Liver (tissue), 9 donors: Measurements from ENCODE around the gene TSPO2. TPM values are rescaled to one million over a fixed set of nuclear protein-coding genes. Genes with fewer than 3 reads are reported as not detected.

Source experiments
- DNase-seq: peaks from one replicate; pipeline ENCODE4 v3.0.0-alpha.2; 2017; ENCODE audit warnings: low spot score
- H3K27ac ChIP-seq, 2 donors: one replicate each; pipeline ENCODE4 v1.7.0; 2013; ENCODE audit warnings: inconsistent platforms in 2 of 2, low read length in 2 of 2, control low read depth in 1 of 2, low read depth in 1 of 2, mild to moderate bottlenecking in 1 of 2
- H3K27me3 ChIP-seq, 4 donors: one replicate each; pipeline versions ENCODE4 v1.6.1 to v1.7.0; 2013; ENCODE audit warnings: low read length in 3 of 4, inconsistent platforms in 1 of 4, mild to moderate bottlenecking in 1 of 4, moderate library complexity in 1 of 4; ENCODE audit not compliant: control insufficient read depth in 4 of 4, insufficient read depth in 4 of 4
- H3K36me3 ChIP-seq, 4 donors: one replicate each; pipeline versions ENCODE4 v1.6.1 to v1.7.0; 2013; ENCODE audit warnings: low read length in 3 of 4, mild to moderate bottlenecking in 3 of 4, low read depth in 1 of 4, moderate library complexity in 1 of 4; ENCODE audit not compliant: control insufficient read depth in 4 of 4, insufficient read depth in 3 of 4
- H3K4me1 ChIP-seq, 4 donors: one replicate each; pipeline versions ENCODE4 v1.6.1 to v1.7.0; 2013; ENCODE audit warnings: low read length in 3 of 4, mild to moderate bottlenecking in 3 of 4, moderate library complexity in 1 of 4; ENCODE audit not compliant: control insufficient read depth in 4 of 4, insufficient read depth in 4 of 4
- H3K4me3 ChIP-seq, 3 donors: one replicate each; pipeline versions ENCODE4 v1.6.1 to v1.7.0; 2013; ENCODE audit warnings: low read length in 3 of 3, control low read depth in 1 of 3, low read depth in 1 of 3, mild to moderate bottlenecking in 1 of 3
- H3K9ac ChIP-seq, 2 donors: one replicate each; pipeline ENCODE4 v1.7.0; 2013; ENCODE audit warnings: low read length in 2 of 2, mild to moderate bottlenecking in 2 of 2, moderate library complexity in 2 of 2, control low read depth in 1 of 2, low read depth in 1 of 2
- H3K9me3 ChIP-seq, 4 donors: one replicate each; pipeline versions ENCODE4 v1.6.1 to v1.7.0; 2013; ENCODE audit warnings: low read length in 3 of 4; ENCODE audit not compliant: control insufficient read depth in 4 of 4
- CTCF ChIP-seq: fragments of 150-350 bp; IDR thresholded peaks from 2 replicates; pipeline ENCODE4 v1.5.1; 2017; ENCODE audit warnings: improper control_type of control experiment, low read depth, low read length; ENCODE audit not compliant: missing input control
- FOXA2 ChIP-seq: IDR thresholded peaks from 2 replicates; pipeline ENCODE4 v1.6.1; 2016; ENCODE audit warnings: antibody characterized with exemption
- GABPA ChIP-seq, 2 donors: IDR thresholded peaks in 1 of 2; conservative IDR thresholded peaks in 1 of 2; 2 replicates each; pipeline ENCODE4 v1.6.1; 2016; ENCODE audit warnings: antibody characterized with exemption in 2 of 2, mild to moderate bottlenecking in 1 of 2, moderate library complexity in 1 of 2
- HNF4A ChIP-seq, 2 donors: conservative IDR thresholded peaks; 2 replicates each; pipeline ENCODE4 v1.6.1; 2016; ENCODE audit warnings: antibody characterized with exemption in 2 of 2, mild to moderate bottlenecking in 2 of 2
- HNF4G ChIP-seq: IDR thresholded peaks from 2 replicates; pipeline ENCODE4 v1.6.1; 2016; ENCODE audit warnings: antibody characterized with exemption
- JUND ChIP-seq, 2 donors: IDR thresholded peaks; 2 replicates each; pipeline ENCODE4 v1.6.1; 2016; ENCODE audit warnings: antibody characterized with exemption in 2 of 2
- MAX ChIP-seq: IDR thresholded peaks from 2 replicates; pipeline ENCODE4 v1.6.1; 2016; ENCODE audit warnings: antibody characterized with exemption
- NR2F2 ChIP-seq: IDR thresholded peaks from 2 replicates; pipeline ENCODE4 v1.6.1; 2016; ENCODE audit warnings: antibody characterized with exemption
- RAD21 ChIP-seq, 2 donors: IDR thresholded peaks; 2 replicates each; pipeline ENCODE4 v1.6.1; 2016; ENCODE audit warnings: antibody characterized with exemption in 2 of 2, mild to moderate bottlenecking in 2 of 2
- REST ChIP-seq: IDR thresholded peaks from 2 replicates; pipeline ENCODE4 v1.6.1; 2016; ENCODE audit warnings: antibody characterized with exemption, mild to moderate bottlenecking
- RXRA ChIP-seq, 2 donors: IDR thresholded peaks; 2 replicates each; pipeline ENCODE4 v1.6.1; 2017 to 2018; ENCODE audit warnings: antibody characterized with exemption in 2 of 2, mild to moderate bottlenecking in 1 of 2
- SP1 ChIP-seq: IDR thresholded peaks from 2 replicates; pipeline ENCODE4 v1.6.1; 2018; ENCODE audit warnings: antibody characterized with exemption, mild to moderate bottlenecking
- TAF1 ChIP-seq: conservative IDR thresholded peaks from 2 replicates; pipeline ENCODE4 v1.6.1; 2016; ENCODE audit warnings: antibody characterized with exemption, mild to moderate bottlenecking
- WGBS: extraction: QIAGEN DNeasy Blood & Tissue Kit; methylation state at CpG from one replicate; pipeline ENCODE4 v1.1.7; 2013; 5-methylcytosine and 5-hydroxymethylcytosine counted together
- polyA plus RNA-seq, 2 donors: library from polyadenylated mRNA; stranded (reverse) in 1 of 2; unstranded in 1 of 2; fragments of 200-250 nt in 1 of 2; fragments of >200 nt in 1 of 2; fragmentation: Nextera tagmentation in 1 of 2; extraction: Ambion mirVana in 1 of 2; gene quantifications; one replicate each; pipeline versions ENCODE4 v1.2.1 to v1.2.3, GENCODE V29; 2013 to 2015
- total RNA-seq, 2 donors: library from RNA; depleted of rRNA; stranded (reverse); fragments of >200 nt; gene quantifications; one replicate each; pipeline ENCODE4 v1.2.3, GENCODE V29; 2014
- TF ChIP-seq, protein P1 (sequence below): IDR thresholded peaks from 2 replicates; pipeline ENCODE4 v1.6.1; 2016; ENCODE audit warnings: antibody characterized with exemption
- TF ChIP-seq, protein P2 (sequence below): IDR thresholded peaks from 2 replicates; pipeline ENCODE4 v1.6.1; 2016; ENCODE audit warnings: antibody characterized with exemption
- donor health status: healthy.
- donor health status: healthy.
- donor health status: healthy.
- donor health status: healthy.
- donor health status: healthy.

The TSPO2 gene
- total and polyA plus RNA-seq, 4 donors = 0.25 to 64.9 (median 0.43) TPM

DNA sequence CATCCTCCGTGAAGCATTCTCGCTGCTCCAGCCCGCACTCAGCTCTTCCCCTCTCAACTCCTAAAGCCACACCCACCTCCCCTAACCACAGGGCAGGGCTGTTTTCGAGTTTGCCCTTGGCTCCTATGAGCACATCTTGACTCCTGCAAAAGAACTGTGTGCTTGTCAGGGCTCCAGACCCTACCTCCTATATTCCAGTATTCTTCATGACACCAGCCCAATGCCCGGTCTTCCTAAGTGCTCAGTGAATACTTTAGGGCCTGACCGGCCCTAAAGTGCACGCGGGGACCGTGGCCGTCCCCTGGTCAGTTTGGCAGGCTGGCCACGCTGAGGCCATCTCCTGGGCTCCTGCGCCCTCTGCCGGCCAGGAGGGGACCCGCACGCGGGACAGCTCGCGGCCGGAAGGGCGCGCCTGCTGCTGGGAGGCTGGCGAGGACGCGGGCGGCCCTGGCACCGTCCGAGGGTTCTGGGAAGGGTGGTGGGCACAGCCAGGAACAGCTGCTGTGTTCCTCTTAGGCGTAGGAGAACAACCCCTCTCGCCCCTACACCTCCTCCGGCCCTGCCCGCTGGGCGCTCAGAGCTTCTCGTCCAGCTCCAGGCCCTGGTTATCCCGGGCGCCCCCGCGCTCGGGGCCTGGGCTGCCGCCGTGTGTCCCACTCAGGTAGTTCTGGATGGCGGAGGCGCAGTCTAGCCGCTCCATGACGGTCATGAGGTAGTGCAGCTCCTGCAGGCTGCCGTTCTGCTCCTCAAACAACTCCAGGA is 14.3 kb upstream of the TSPO2 start:
- Histone ChIP-seq H3K9ac (no peak overlapping the region), H3K27ac (peak overlapping the region in 1 of 2 donors; percentile 14), H3K4me3 (peak overlapping the region in 2 of 3 donors; percentile 23 to 24), H3K27me3 (no peaks in the 10 kb centered on the region), H3K36me3 (peaks cover 5 to 23% (median 10%) of the 10 kb centered on the region in 4 donors), H3K4me1 (peaks cover 2 to 13% (median 10%) of the 10 kb centered on the region in 4 donors), H3K9me3 (no peaks in the 10 kb centered on the region)
- 26% methylated on average over 45 of the region's 45 CpGs for WGBS
- TF ChIP-seq, protein P1, sequence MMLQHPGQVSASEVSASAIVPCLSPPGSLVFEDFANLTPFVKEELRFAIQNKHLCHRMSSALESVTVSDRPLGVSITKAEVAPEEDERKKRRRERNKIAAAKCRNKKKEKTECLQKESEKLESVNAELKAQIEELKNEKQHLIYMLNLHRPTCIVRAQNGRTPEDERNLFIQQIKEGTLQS = no peak
- no peak for TF ChIP-seq SP1
- TF ChIP-seq FOXA2 = no peak
- TF ChIP-seq CTCF = peak; percentile 97
- TF ChIP-seq JUND (IDR thresholded peaks at IDR 0.05) = no peak
- no peak for TF ChIP-seq GABPA (IDR thresholded peaks at IDR 0.05 in 1 of 2, conservative IDR thresholded peaks at IDR 0.05 in 1 of 2)
- no peak for TF ChIP-seq TAF1
- TF ChIP-seq RAD21 (IDR thresholded peaks at IDR 0.05) = peak; percentile 94 to 97
- no peak for TF ChIP-seq REST
- no peak for TF ChIP-seq NR2F2
- peak; percentile 93 for DNase-seq

DNA sequence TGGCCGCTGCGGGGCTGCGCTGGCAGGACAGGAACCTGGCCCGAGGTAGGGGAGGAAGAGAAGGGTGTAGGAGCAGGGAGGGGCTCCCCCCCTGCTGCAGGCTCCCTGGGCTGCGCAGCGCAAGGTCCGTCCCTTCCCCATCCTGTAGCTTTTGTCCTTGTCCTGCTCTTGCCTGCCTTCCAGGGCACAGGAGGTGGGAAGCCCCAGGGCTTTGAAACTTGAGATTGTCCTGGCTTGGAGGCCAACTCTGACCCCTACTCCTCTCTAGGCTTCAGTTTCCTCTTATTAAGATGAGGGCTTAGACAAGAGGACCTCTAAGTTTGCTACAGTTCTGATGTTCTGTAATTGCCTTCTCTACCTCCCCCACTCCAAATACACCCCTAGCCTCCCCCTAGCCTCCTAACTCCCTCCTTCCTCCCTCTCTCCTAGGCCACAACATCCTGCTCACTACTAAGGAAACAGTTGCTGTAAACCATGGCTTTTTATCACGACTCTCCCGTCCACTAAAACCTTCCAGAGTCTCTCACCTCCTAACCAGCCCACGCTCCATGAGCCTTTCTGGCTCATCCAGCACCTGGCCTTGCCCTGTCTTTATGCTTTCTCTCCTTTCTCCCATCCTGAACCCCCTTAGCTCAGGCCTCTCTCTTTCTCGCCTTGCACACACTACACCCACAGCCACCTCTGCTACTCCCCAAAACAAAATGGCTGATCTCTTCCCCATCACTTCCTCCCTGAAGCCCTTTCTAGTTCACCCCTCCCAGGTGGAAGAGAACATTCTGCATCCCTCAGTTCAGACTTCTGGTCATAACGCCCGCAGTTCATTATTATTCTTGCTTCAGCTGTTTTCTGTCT is 13.5 kb upstream of the TSPO2 start:
- WGBS = 68% methylated on average over 13 of the region's 13 CpGs
- Histone ChIP-seq H3K27me3 (no peaks in the 10 kb centered on the region), H3K36me3 (peaks cover 8 to 30% (median 14%) of the 10 kb centered on the region in 4 donors), H3K4me1 (peaks cover 2 to 13% (median 10%) of the 10 kb centered on the region in 4 donors), H3K4me3 (peak overlapping the region in 1 of 3 donors; percentile 23), H3K27ac (peak overlapping the region in 1 of 2 donors; percentile 14), H3K9ac (no peak overlapping the region), H3K9me3 (no peaks in the 10 kb centered on the region)
- DNase-seq = no peak
- TF ChIP-seq MAX (no peak), NR2F2 (no peak), JUND (IDR thresholded peaks at IDR 0.05) (no peak), SP1 (no peak), HNF4G (no peak), HNF4A (conservative IDR thresholded peaks at IDR 0.05) (no peak), FOXA2 (no peak), RXRA (IDR thresholded peaks at IDR 0.05) (no peak), REST (no peak), RAD21 (IDR thresholded peaks at IDR 0.05) (no peak), TAF1 (no peak)
- TF ChIP-seq, protein P1 = no peak
- TF ChIP-seq, protein P2, sequence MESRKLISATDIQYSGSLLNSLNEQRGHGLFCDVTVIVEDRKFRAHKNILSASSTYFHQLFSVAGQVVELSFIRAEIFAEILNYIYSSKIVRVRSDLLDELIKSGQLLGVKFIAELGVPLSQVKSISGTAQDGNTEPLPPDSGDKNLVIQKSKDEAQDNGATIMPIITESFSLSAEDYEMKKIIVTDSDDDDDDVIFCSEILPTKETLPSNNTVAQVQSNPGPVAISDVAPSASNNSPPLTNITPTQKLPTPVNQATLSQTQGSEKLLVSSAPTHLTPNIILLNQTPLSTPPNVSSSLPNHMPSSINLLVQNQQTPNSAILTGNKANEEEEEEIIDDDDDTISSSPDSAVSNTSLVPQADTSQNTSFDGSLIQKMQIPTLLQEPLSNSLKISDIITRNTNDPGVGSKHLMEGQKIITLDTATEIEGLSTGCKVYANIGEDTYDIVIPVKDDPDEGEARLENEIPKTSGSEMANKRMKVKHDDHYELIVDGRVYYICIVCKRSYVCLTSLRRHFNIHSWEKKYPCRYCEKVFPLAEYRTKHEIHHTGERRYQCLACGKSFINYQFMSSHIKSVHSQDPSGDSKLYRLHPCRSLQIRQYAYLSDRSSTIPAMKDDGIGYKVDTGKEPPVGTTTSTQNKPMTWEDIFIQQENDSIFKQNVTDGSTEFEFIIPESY = no peak
